Measurements from ENCODE around the gene LRMDA.

DNA sequence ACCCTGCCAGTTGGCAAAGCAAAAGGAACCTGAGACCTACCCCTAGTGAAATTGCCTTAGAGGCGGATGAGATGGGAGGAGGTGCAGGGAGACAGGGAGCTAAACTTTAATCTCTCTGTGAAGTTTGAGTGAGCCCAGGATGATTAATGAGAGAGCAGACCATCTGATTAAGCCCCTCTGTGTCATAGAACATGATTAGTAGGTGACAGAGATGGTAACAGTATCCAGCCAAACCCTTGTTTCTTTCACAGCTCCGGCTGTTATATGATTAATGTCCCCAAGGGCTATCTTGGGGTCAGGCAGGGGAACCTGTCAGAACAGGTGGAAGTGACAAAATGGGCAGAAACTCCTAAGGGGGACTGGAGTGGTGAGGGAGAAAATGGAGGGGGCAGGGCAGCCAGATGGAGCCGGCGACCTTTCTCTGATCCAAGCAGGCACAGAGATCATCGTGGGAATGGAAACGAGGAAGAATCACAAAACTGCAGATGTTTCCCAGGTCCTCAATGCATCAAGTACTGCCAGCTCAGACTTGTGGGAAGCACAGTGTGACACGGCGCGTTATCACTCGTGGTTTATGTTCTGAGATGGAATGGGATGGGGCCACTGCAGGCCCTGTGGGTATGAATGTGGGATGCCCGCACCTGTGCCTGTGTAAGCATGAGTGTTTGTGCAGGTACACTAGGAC, 684.2 kb downstream of the LRMDA start:
- TF ChIP-seq NR2C2 (CRISPR knock-in tag; IDR thresholded peaks at IDR 0.05; ENCODE audit: borderline replicate concordance) (no peak), STAT5B (CRISPR knock-in tag; IDR thresholded peaks at IDR 0.05) (no peak), POLR2AphosphoS5 (IDR thresholded peaks at IDR 0.05; ENCODE audit: low read depth, low read length) (no peak)
- TF ChIP-seq, protein P1, sequence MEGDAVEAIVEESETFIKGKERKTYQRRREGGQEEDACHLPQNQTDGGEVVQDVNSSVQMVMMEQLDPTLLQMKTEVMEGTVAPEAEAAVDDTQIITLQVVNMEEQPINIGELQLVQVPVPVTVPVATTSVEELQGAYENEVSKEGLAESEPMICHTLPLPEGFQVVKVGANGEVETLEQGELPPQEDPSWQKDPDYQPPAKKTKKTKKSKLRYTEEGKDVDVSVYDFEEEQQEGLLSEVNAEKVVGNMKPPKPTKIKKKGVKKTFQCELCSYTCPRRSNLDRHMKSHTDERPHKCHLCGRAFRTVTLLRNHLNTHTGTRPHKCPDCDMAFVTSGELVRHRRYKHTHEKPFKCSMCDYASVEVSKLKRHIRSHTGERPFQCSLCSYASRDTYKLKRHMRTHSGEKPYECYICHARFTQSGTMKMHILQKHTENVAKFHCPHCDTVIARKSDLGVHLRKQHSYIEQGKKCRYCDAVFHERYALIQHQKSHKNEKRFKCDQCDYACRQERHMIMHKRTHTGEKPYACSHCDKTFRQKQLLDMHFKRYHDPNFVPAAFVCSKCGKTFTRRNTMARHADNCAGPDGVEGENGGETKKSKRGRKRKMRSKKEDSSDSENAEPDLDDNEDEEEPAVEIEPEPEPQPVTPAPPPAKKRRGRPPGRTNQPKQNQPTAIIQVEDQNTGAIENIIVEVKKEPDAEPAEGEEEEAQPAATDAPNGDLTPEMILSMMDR (CRISPR knock-in tag; IDR thresholded peaks at IDR 0.05) = no peak

All from HepG2 (cell line).